ENCODE measurements around the gene SLX9.

SLX9 gene

GRCh38 chr21:44952116-44952928 is 12.5 kb downstream of the SLX9 start:
- no peaks in the 10 kb centered on the region for H3K36me3 Mint-ChIP-seq
- no peak overlapping the region for H3K4me3 Mint-ChIP-seq
- no peaks in the 10 kb centered on the region for H3K9me3 Mint-ChIP-seq (ENCODE audit: low read depth)
- peaks cover 15% of the 10 kb centered on the region for H3K4me1 Mint-ChIP-seq (ENCODE audit: low read depth)
- no peaks in the 10 kb centered on the region for H3K27me3 Mint-ChIP-seq
- no peak overlapping the region for H3K27ac Mint-ChIP-seq

DNA sequence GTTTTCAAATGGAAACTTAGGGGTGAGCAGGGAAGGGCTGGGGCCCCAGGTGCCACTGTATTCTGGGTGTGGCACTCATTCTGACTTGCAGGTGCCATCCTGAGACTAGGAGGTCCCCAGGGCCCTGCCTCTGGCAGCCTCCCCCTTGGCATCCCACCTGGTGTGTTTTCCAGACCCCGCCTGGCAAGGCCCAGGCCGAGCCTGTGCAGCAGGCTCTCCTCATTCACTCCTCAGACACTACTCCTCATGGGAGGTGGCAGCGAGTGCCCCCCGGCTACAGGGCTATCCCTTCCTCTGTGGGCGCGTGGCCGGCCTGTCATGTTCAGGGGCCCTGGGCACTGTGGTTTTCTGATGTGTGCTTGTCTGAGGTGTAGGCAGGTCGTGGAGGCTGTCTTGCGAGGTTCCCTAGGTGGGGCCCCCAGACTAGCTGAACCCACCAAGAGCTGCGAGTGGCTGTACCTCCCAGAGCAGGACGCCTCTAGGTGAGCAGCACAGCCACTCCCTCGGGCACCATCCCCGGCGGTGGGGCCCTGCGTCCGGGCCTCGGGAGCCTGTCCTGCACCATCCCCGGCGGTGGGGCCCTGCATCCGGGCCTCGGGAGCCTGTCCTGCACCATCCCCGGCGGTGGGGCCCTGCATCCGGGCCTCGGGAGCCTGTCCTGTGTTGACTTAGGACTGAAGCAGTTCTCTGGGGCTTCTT is 13.2 kb downstream of the SLX9 start:
- Mint-ChIP-seq H3K4me3 (no peak overlapping the region), H3K4me1 (ENCODE audit: low read depth) (peaks cover 15% of the 10 kb centered on the region), H3K36me3 (no peaks in the 10 kb centered on the region), H3K9me3 (ENCODE audit: low read depth) (no peaks in the 10 kb centered on the region), H3K27me3 (no peaks in the 10 kb centered on the region), H3K27ac (no peak overlapping the region)

- Mint-ChIP-seq H3K36me3 (no peaks in the 10 kb centered on the region), H3K27ac (no peak overlapping the region), H3K27me3 (no peaks in the 10 kb centered on the region), H3K4me3 (no peak overlapping the region), H3K4me1 (ENCODE audit: low read depth) (peaks cover 15% of the 10 kb centered on the region), H3K9me3 (ENCODE audit: low read depth) (no peaks in the 10 kb centered on the region)
Measured at GRCh38 chr21:44953628-44954021, 13.8 kb downstream of the SLX9 start.

- H3K27me3 Mint-ChIP-seq, result no peaks in the 10 kb centered on the region
- H3K4me1 Mint-ChIP-seq (ENCODE audit: low read depth), result peaks cover 15% of the 10 kb centered on the region
- no peaks in the 10 kb centered on the region for H3K9me3 Mint-ChIP-seq (ENCODE audit: low read depth)
- H3K27ac Mint-ChIP-seq, result no peak overlapping the region
- H3K4me3 Mint-ChIP-seq, result no peak overlapping the region
- no peaks in the 10 kb centered on the region for H3K36me3 Mint-ChIP-seq
Measured at GRCh38 chr21:44954281-44954771, 14.5 kb downstream of the SLX9 start.

DNA sequence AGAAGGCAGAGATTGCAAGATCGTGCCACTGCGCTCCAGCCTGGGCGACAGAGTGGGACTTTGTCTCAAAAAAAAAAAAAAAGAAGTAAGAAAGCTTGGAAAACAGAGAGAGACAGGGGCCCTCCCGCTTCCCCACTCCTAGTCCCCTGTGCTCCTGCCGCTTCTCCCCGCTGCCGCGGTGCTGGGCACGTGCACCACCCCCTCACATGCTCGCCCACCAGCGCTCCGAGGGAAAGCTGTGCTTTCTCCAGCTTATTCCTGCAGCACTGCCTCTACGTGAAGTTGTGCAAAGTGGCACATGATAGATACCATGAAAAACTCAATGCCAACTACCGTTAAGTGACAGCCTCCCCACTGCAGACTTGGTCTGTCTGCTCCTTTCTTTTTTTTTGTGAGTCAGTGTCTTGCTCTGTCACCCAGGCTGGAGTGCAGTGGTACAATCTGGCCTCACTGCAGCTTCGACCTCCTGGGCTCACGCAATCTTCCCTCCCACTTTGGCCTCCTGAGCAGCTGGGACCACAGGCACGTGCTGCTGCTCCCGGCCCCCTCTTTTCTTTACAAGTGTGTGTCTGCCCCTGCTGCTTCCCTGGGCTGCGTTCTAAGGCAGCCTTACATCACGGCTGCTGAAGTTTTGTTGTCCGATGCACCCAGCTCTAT is 15.4 kb downstream of the SLX9 start:
- Mint-ChIP-seq H3K4me3 (no peak overlapping the region), H3K9me3 (ENCODE audit: low read depth) (no peaks in the 10 kb centered on the region), H3K36me3 (no peaks in the 10 kb centered on the region), H3K4me1 (ENCODE audit: low read depth) (peaks cover 8% of the 10 kb centered on the region), H3K27ac (no peak overlapping the region), H3K27me3 (no peaks in the 10 kb centered on the region)

DNA sequence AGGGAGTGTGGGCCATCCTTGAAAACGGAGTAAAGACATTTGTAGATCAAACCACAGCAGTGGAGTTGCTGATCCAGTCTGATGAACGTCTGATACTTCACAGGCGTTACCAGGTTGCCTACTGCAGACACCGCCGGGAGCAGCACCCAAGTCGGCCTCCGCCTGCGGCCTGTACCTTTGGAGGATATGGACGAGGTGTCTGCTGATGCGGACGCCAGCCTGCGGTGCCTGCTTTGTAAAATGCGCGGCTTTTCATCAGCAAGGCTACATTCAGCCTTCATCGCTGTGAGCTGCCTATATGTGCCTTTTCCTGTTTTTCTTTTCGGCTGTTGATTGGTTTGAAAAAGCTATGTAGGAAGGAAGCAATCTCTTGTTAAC is 16.0 kb downstream of the SLX9 start:
- Mint-ChIP-seq H3K4me1 (ENCODE audit: low read depth) (peaks cover 8% of the 10 kb centered on the region), H3K9me3 (ENCODE audit: low read depth) (no peaks in the 10 kb centered on the region), H3K27ac (no peak overlapping the region), H3K27me3 (no peaks in the 10 kb centered on the region), H3K36me3 (no peaks in the 10 kb centered on the region), H3K4me3 (no peak overlapping the region)

DNA sequence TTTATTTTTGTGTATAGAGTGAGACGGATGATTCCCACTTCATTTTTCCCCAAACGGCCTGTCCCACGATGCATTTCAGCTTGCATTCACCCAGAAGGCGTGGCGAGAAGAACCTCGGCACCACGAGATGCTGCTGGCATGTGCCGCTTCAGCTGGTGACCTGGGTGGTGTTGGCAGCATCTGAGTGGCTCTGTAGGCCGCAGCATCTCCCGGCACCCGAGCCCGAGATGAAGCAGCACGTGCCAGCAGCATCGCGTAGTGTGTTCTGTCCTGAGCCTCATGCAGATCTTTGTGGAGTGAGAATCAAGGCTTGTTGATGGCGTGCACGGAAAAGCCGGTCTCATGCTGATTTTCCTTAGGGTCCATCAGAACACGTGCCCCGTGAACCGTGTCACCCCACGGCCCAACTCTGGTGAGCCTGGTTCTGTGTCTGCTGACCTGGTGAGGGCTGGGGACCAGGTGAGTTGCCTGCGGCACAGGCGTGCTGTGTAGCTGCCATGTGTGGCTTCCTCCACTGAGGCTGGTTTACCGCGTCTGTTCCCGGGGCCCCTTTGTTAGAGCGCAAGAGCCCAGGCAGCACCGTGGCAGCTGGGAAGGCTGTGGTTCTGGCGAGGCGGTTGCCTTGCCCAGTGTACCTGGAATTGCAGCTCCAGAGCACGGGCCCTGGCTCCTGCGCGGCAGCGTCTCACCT is 16.7 kb downstream of the SLX9 start:
- Mint-ChIP-seq H3K27ac (no peak overlapping the region), H3K4me1 (ENCODE audit: low read depth) (peaks cover 10% of the 10 kb centered on the region), H3K27me3 (no peaks in the 10 kb centered on the region), H3K4me3 (no peak overlapping the region), H3K36me3 (no peaks in the 10 kb centered on the region), H3K9me3 (ENCODE audit: low read depth) (no peaks in the 10 kb centered on the region)

- H3K27me3 Mint-ChIP-seq, result no peaks in the 10 kb centered on the region
- no peak overlapping the region for H3K27ac Mint-ChIP-seq
- no peaks in the 10 kb centered on the region for H3K36me3 Mint-ChIP-seq
- no peaks in the 10 kb centered on the region for H3K9me3 Mint-ChIP-seq (ENCODE audit: low read depth)
- peaks cover 10% of the 10 kb centered on the region for H3K4me1 Mint-ChIP-seq (ENCODE audit: low read depth)
- no peak overlapping the region for H3K4me3 Mint-ChIP-seq
Measured at GRCh38 chr21:44957047-44957831, 17.4 kb downstream of the SLX9 start.

DNA sequence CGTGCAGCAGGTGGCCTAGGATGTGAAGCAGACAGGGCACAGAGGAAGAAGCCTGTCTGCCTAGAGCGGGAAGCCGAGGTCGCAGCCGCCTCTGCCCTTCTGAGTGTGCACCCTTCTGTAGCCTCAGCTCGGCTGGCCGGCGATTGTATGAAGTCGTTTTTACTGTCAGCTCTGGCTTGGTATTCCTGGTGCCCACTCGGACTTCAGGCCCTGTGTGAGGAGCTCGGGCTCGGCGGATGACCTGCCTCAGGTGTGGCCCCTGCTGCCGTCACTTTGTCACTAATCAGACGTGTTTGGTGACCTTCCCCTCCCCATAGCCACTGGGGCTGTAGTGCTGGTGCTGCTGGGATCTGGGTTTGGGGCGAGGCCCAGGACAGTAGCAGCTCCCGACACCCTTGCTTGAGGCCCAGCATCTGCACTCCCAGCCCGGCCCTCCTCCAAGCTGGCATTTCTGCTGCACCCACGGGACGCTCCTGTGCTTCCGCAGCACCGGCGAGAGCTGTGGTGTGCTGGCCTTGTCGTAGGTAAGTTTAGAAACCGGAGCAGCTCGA is 18.1 kb downstream of the SLX9 start:
- Mint-ChIP-seq H3K4me3 (no peak overlapping the region), H3K4me1 (ENCODE audit: low read depth) (peaks cover 10% of the 10 kb centered on the region), H3K27me3 (no peaks in the 10 kb centered on the region), H3K36me3 (no peaks in the 10 kb centered on the region), H3K9me3 (ENCODE audit: low read depth) (no peaks in the 10 kb centered on the region), H3K27ac (no peak overlapping the region)

- Mint-ChIP-seq H3K4me3 (no peak overlapping the region), H3K36me3 (peaks cover 3% of the 10 kb centered on the region), H3K27ac (no peak overlapping the region), H3K9me3 (ENCODE audit: low read depth) (no peaks in the 10 kb centered on the region), H3K27me3 (no peaks in the 10 kb centered on the region), H3K4me1 (ENCODE audit: low read depth) (peaks cover 14% of the 10 kb centered on the region)
Measured at GRCh38 chr21:44958471-44959191, 18.8 kb downstream of the SLX9 start.

DNA sequence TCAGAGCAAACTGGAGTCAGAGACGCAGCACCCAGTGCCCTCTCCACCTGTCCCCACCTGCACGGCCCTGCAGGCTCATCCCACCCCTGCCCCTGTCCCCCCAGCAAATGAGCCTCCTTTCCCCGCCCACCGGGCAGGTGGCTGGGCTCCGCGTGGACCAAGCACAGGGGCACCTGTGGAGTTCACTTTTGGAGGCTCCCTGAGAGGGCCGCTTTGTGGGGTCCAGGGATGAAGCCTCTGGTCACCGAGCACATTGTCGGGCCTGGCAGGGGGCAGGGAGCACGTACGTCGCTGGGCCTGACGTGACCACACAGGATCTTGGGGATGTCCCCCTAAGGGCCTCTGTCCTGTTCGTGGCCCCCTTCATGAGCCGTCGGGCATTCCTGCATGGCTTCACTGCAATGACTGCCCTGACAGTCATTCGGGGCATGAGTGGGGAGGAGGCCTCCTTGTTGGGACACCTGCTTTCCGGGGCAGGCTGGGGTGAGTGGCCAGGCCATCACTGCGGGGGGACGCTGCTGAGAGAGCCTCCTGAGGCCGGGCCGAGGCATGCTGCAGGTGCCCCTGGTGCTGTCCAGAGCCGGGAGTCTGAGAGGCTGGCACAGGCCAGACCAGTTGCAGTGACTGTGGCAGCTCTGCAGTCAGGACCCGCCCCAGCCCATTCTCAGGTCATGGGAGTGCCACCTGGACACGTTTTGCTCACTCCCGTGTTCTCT is 19.7 kb downstream of the SLX9 start:
- Mint-ChIP-seq H3K27me3 (no peaks in the 10 kb centered on the region), H3K27ac (no peak overlapping the region), H3K4me1 (ENCODE audit: low read depth) (peaks cover 19% of the 10 kb centered on the region), H3K9me3 (ENCODE audit: low read depth) (no peaks in the 10 kb centered on the region), H3K36me3 (peaks cover 4% of the 10 kb centered on the region), H3K4me3 (no peak overlapping the region)

GRCh38 chr21:44960141-44961092 is 20.6 kb downstream of the SLX9 start:
- no peak overlapping the region for H3K4me3 Mint-ChIP-seq
- H3K9me3 Mint-ChIP-seq (ENCODE audit: low read depth), result no peaks in the 10 kb centered on the region
- H3K27me3 Mint-ChIP-seq, result no peaks in the 10 kb centered on the region
- peaks cover 27% of the 10 kb centered on the region for H3K4me1 Mint-ChIP-seq (ENCODE audit: low read depth)
- peaks cover 4% of the 10 kb centered on the region for H3K36me3 Mint-ChIP-seq
- H3K27ac Mint-ChIP-seq, result no peak overlapping the region
